Parathyroid adenoma (tissue), 2 donors: ENCODE measurements around the gene ESYT3.

Experiments used
- H2AFZ ChIP-seq: fragments of 300-600 bp; sonication (generic); one replicate; pipeline ENCODE4 v1.7.0; 2017; ENCODE audit warnings: antibody characterized with exemption, mild to moderate bottlenecking
- H3K27ac ChIP-seq: fragments of 300-600 bp; sonication (generic); one replicate; pipeline ENCODE4 v1.7.0; 2017
- H3K27me3 ChIP-seq: fragments of 300-600 bp; sonication (generic); one replicate; pipeline ENCODE4 v1.7.0; 2017; ENCODE audit warnings: low read length; ENCODE audit not compliant: control insufficient read depth, insufficient read depth
- H3K36me3 ChIP-seq: fragments of 300-600 bp; sonication (generic); one replicate; pipeline ENCODE4 v1.7.0; 2017; ENCODE audit warnings: low read length; ENCODE audit not compliant: control insufficient read depth, insufficient read depth
- H3K4me1 ChIP-seq: fragments of 300-600 bp; sonication (generic); one replicate; pipeline ENCODE4 v1.7.0; 2017; ENCODE audit warnings: control low read depth
- H3K4me2 ChIP-seq: fragments of 300-600 bp; sonication (generic); one replicate; pipeline ENCODE4 v1.7.0; 2017; ENCODE audit warnings: low read length
- H3K4me3 ChIP-seq: fragments of 300-600 bp; sonication (generic); one replicate; pipeline ENCODE4 v1.7.0; 2017; ENCODE audit warnings: low read depth, low read length
- H3K79me2 ChIP-seq: fragments of 300-600 bp; sonication (generic); one replicate; pipeline ENCODE4 v1.7.0; 2017; ENCODE audit warnings: control low read depth
- H3K9ac ChIP-seq: fragments of 300-600 bp; sonication (generic); one replicate; pipeline ENCODE4 v1.7.0; 2017; ENCODE audit warnings: mild to moderate bottlenecking
- H3K9me3 ChIP-seq: fragments of 300-600 bp; sonication (generic); one replicate; pipeline ENCODE4 v1.7.0; 2017; ENCODE audit warnings: low read length; ENCODE audit not compliant: control insufficient read depth
- CTCF ChIP-seq: fragments of 300-600 bp; sonication (generic); IDR thresholded peaks from one replicate; pipeline ENCODE4 v1.7.0; 2017; ENCODE audit warnings: antibody characterized with exemption, mild to moderate bottlenecking
- donor health status: primary hyperparathyroidism.

Gene ESYT3

GRCh38 chr3:138455801-138456716, 21.6 kb downstream of the ESYT3 start:
- no peak for TF ChIP-seq CTCF
- Histone ChIP-seq H3K36me3 (no peaks in the 10 kb centered on the region), H3K4me1 (no peaks in the 10 kb centered on the region), H2AFZ (no peak overlapping the region), H3K4me2 (no peak overlapping the region), H3K27me3 (no peaks in the 10 kb centered on the region), H3K27ac (no peak overlapping the region), H3K4me3 (no peak overlapping the region), H3K79me2 (no peaks in the 10 kb centered on the region), H3K9ac (no peak overlapping the region), H3K9me3 (no peaks in the 10 kb centered on the region)

GRCh38 chr3:138456961-138457862, 22.8 kb downstream of the ESYT3 start:
- no peak for TF ChIP-seq CTCF
- no peak overlapping the region for H2AFZ ChIP-seq
- H3K4me1 ChIP-seq, result no peaks in the 10 kb centered on the region
- no peaks in the 10 kb centered on the region for H3K27me3 ChIP-seq
- no peaks in the 10 kb centered on the region for H3K9me3 ChIP-seq
- H3K4me3 ChIP-seq, result no peak overlapping the region
- no peak overlapping the region for H3K9ac ChIP-seq
- H3K4me2 ChIP-seq, result no peak overlapping the region
- H3K27ac ChIP-seq, result no peak overlapping the region
- H3K36me3 ChIP-seq, result no peaks in the 10 kb centered on the region
- no peaks in the 10 kb centered on the region for H3K79me2 ChIP-seq

DNA sequence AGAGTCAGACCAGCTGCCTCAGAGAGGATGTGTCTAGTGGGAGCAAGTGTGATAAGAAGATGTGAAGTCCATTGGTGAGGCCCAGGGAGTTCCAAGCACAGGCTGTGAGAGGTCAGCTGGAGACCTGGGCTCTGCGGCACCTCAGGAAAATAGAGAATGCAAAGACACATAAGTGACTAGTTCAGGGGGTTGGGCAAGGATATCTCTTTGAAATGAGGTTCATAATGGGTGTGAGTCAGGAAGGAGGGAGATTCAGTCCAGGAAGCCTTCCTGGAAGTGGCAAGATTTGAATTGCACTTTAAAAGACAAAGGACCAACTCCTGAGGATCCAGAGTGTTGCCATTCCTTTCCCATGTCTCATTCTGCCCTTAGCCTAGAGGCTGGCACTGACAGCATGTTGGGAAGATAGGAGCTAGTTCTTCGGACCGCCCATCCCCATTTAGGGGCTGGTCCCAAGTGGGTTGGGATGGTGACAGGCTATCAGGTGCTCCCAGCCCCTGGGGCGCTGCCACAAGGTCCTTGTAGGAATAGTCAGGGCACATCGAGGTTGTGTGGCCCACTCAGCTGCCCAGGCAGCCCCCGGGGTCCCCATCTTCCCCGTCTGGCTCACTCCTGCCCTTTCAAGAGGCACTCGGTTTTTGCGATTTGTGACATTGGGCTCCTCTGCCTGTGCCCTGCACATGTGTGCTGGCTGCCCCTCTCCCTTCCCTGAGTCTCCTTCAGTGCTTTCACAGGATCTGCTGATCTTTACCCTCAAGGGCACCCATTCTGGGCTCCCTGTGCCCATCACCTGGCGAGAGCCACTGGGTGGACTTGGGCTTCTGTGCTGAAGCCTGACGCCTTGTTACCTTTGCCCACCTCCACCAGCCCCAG, 23.7 kb downstream of the ESYT3 start:
- Histone ChIP-seq H3K27ac (no peak overlapping the region), H3K4me3 (no peak overlapping the region), H3K79me2 (no peaks in the 10 kb centered on the region), H3K4me2 (no peak overlapping the region), H3K36me3 (no peaks in the 10 kb centered on the region), H3K9me3 (no peaks in the 10 kb centered on the region), H2AFZ (no peak overlapping the region), H3K27me3 (no peaks in the 10 kb centered on the region), H3K4me1 (no peaks in the 10 kb centered on the region), H3K9ac (no peak overlapping the region)
- no peak for TF ChIP-seq CTCF

GRCh38 chr3:138458774-138459499, 24.5 kb downstream of the ESYT3 start:
- Histone ChIP-seq H3K4me1 (no peaks in the 10 kb centered on the region), H3K36me3 (no peaks in the 10 kb centered on the region), H2AFZ (no peak overlapping the region), H3K4me2 (no peak overlapping the region), H3K27me3 (no peaks in the 10 kb centered on the region), H3K79me2 (no peaks in the 10 kb centered on the region), H3K27ac (no peak overlapping the region), H3K9me3 (no peaks in the 10 kb centered on the region), H3K4me3 (no peak overlapping the region), H3K9ac (no peak overlapping the region)
- TF ChIP-seq CTCF, result no peak
